MM.1S (cell line): Measurements from ENCODE around the gene BCL2L1.
A peak's percentile ranks its signal among the peaks of the same experiment; 100 is the strongest.

Experiments used
- DNase-seq: peaks from one replicate; pipeline ENCODE4 v3.0.0-alpha.2; 2015
- H2AFZ ChIP-seq: fragments of 300-600 bp; sonication (generic); 2 replicates; pipeline ENCODE4 v1.6.0; 2016; ENCODE audit warnings: antibody characterized with exemption, low read length
- H3F3A ChIP-seq: fragments of 300-600 bp; sonication (generic); 2 replicates; pipeline ENCODE4 v1.6.1; 2016; ENCODE audit warnings: mild to moderate bottlenecking, antibody characterized with exemption, low read length, moderate library complexity, mixed read lengths; ENCODE audit not compliant: insufficient read depth
- H3K27ac ChIP-seq: fragments of 300-600 bp; sonication (generic); 2 replicates; pipeline ENCODE4 v1.5.1; 2016; ENCODE audit warnings: mild to moderate bottlenecking, low read length
- H3K27me3 ChIP-seq: fragments of 300-600 bp; sonication (generic); replicated peaks from 2 replicates; pipeline ENCODE4 v1.6.0; 2016; ENCODE audit warnings: low read length; ENCODE audit not compliant: insufficient read depth
- H3K36me3 ChIP-seq: fragments of 300-600 bp; sonication (generic); replicated peaks from 2 replicates; pipeline ENCODE4 v1.6.1; 2016; ENCODE audit warnings: mild to moderate bottlenecking, low read length, mixed read lengths; ENCODE audit not compliant: insufficient read depth
- H3K4me1 ChIP-seq: fragments of 300-600 bp; sonication (generic); 2 replicates; pipeline ENCODE4 v1.6.1; 2016; ENCODE audit warnings: low read length, mixed read lengths
- H3K4me2 ChIP-seq: fragments of 300-600 bp; sonication (generic); 2 replicates; pipeline ENCODE4 v1.6.0; 2016; ENCODE audit warnings: low read depth, low read length
- H3K4me3 ChIP-seq: fragments of 300-600 bp; sonication (generic); 2 replicates; pipeline ENCODE4 v1.5.1; 2016; ENCODE audit warnings: low read length, mixed read lengths
- H3K79me2 ChIP-seq: fragments of 300-600 bp; sonication (generic); 2 replicates; pipeline ENCODE4 v1.6.1; 2016; ENCODE audit warnings: mixed run types, low read length, mixed read lengths
- H3K9ac ChIP-seq: fragments of 300-600 bp; sonication (generic); 2 replicates; pipeline ENCODE4 v1.6.1; 2016; ENCODE audit warnings: low read length, mixed read lengths
- H3K9me2 ChIP-seq: fragments of 300-600 bp; sonication (generic); replicated peaks from 2 replicates; pipeline ENCODE4 v1.6.1; 2016; ENCODE audit warnings: mild to moderate bottlenecking, low read length, mixed read lengths; ENCODE audit not compliant: insufficient read depth
- H3K9me3 ChIP-seq: fragments of 300-600 bp; sonication (generic); replicated peaks from 2 replicates; pipeline ENCODE4 v1.6.1; 2016; ENCODE audit warnings: mild to moderate bottlenecking, low read length, mixed read lengths; ENCODE audit not compliant: insufficient read depth
- H4K20me1 ChIP-seq: fragments of 300-600 bp; sonication (generic); 2 replicates; pipeline ENCODE4 v1.6.1; 2016; ENCODE audit warnings: mild to moderate bottlenecking, low read length, moderate library complexity, mixed read lengths; ENCODE audit not compliant: insufficient read depth
- CTCF ChIP-seq: fragments of 300-600 bp; sonication (generic); IDR thresholded peaks from 2 replicates; pipeline ENCODE4 v1.5.1; 2016; ENCODE audit warnings: antibody characterized with exemption, low read length, mixed read lengths
- EZH2 ChIP-seq: fragments of 300-600 bp; sonication (generic); optimal IDR thresholded peaks from 2 replicates; pipeline ENCODE3; 2017; ENCODE audit warnings: low read depth, mild to moderate bottlenecking, antibody characterized with exemption, low read length, mixed read lengths
- EZH2phosphoT487 ChIP-seq: fragments of 300-600 bp; sonication (generic); IDR thresholded peaks from 2 replicates; pipeline ENCODE4 v1.6.1; 2018; ENCODE audit warnings: antibody characterized with exemption, low read length

The BCL2L1 gene

DNA sequence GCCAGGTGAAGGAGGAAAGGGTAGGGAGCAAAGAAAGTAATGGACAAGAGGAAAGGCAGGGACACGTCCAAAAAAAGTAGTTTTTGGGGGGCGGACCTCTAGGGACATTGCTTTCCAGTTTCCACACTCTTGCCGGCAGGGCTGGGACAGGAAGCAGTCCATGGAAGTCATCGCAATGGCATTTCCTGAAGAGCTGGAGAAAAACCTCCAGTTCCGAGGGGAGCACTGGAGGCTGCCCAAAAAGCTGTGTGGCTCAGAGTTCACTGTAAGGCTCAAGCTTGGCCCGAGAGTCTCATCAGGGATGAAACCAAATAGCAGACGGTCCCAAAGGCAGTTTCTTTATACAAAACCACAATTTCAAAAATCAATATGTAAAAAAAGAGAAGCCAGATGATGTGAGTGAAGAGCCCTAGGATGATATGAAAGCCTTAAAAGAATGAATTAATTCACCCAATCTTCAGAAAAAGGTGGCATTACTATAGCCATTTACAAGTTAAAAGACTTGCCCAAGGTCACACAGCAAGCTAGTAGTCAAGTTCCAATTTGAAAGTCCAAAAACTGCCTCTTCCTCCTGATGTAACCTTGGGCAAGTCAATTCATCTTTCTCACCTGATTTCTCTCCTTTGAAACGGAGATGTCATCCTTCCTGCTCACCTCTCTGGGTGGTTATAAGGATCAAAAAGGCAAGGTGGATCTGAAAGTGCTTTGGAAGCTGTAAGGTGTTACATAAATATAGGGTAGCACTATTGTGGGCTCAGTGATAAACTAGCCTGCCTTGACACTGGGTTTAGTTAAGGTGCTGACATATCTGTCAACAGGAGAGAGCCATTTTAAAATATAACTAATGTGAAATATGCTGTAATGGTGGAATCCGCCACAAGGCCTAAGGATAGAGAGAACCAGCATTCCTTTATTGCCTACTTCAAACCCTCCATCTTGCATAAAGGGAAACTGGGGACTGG lies 9.1 kb downstream of the BCL2L1 start:
- H3K4me2 ChIP-seq, result peak overlapping the region; percentile 80
- H3K9ac ChIP-seq, result peak overlapping the region; percentile 69

GRCh38 chr20:31712564-31713311 lies 9.9 kb downstream of the BCL2L1 start:
- no peak for DNase-seq

More for the DNA sequence above, 9.1 kb downstream of the BCL2L1 start:
- H3K27ac ChIP-seq, result peak overlapping the region; percentile 99
- no peak for TF ChIP-seq CTCF
- no peak for TF ChIP-seq EZH2phosphoT487
- no peak for TF ChIP-seq EZH2
- H3K27me3 ChIP-seq, result no peaks in the 10 kb centered on the region
- H3K9me2 ChIP-seq, result no peaks in the 10 kb centered on the region
- no peak overlapping the region for H2AFZ ChIP-seq
- H3K4me1 ChIP-seq, result peaks cover 62% of the 10 kb centered on the region
- H3K79me2 ChIP-seq, result peaks cover 89% of the 10 kb centered on the region
- DNase-seq, result peak; percentile 35
- H4K20me1 ChIP-seq, result no peaks in the 10 kb centered on the region
- H3F3A ChIP-seq, result peaks cover 90% of the 10 kb centered on the region
- H3K9me3 ChIP-seq, result no peaks in the 10 kb centered on the region
- peaks cover 10% of the 10 kb centered on the region; the same call in 1 of the 2 replicates for H3K36me3 ChIP-seq
- peak overlapping the region; percentile 53 for H3K4me3 ChIP-seq

GRCh38 chr20:31712112-31712553 lies 10.5 kb downstream of the BCL2L1 start:
- Histone ChIP-seq H3K36me3 (peaks cover 10% of the 10 kb centered on the region; the same call in 1 of the 2 replicates), H3K79me2 (peaks cover 85% of the 10 kb centered on the region), H3K4me2 (peak overlapping the region; percentile 80), H3K4me3 (peak overlapping the region; percentile 53), H2AFZ (no peak overlapping the region), H3K27ac (peak overlapping the region; percentile 99), H3K9me2 (no peaks in the 10 kb centered on the region), H3K4me1 (peaks cover 76% of the 10 kb centered on the region), H3K9me3 (no peaks in the 10 kb centered on the region), H4K20me1 (no peaks in the 10 kb centered on the region), H3K9ac (peak overlapping the region; percentile 69), H3F3A (peaks cover 93% of the 10 kb centered on the region), H3K27me3 (no peaks in the 10 kb centered on the region)
- TF ChIP-seq CTCF (no peak), EZH2phosphoT487 (no peak), EZH2 (no peak)
- DNase-seq, result peak; percentile 59

More at GRCh38 chr20:31712564-31713311, 9.9 kb downstream of the BCL2L1 start:
- no peaks in the 10 kb centered on the region for H3K27me3 ChIP-seq
- H3K36me3 ChIP-seq, result peaks cover 10% of the 10 kb centered on the region; the same call in 1 of the 2 replicates
- peaks cover 85% of the 10 kb centered on the region for H3K79me2 ChIP-seq
- H3K4me2 ChIP-seq, result peak overlapping the region; percentile 80
- peaks cover 70% of the 10 kb centered on the region for H3K4me1 ChIP-seq
- peak overlapping the region; percentile 99 for H3K27ac ChIP-seq
- peak overlapping the region; percentile 69 for H3K9ac ChIP-seq
- no peaks in the 10 kb centered on the region for H3K9me2 ChIP-seq
- peaks cover 93% of the 10 kb centered on the region for H3F3A ChIP-seq
- TF ChIP-seq CTCF (no peak), EZH2 (no peak), EZH2phosphoT487 (no peak)
- no peaks in the 10 kb centered on the region for H3K9me3 ChIP-seq
- H2AFZ ChIP-seq, result no peak overlapping the region
- no peaks in the 10 kb centered on the region for H4K20me1 ChIP-seq
- H3K4me3 ChIP-seq, result peak overlapping the region; percentile 53
